Left colon (tissue), 2 donors: ENCODE data around the gene CRLF1. TPM values are rescaled to one million over a fixed set of nuclear protein-coding genes. Genes with fewer than 3 reads are reported as not detected.
"Not testable (repeated sequence)": the region's sequence is repeated elsewhere in the genome, so short reads cannot be mapped to it uniquely, and the experiment has no call there.

Experiments
- ATAC-seq: fragments of 200-7000 bp; cut with Tn5 transposase; one replicate; pipeline ENCODE4 v1.9.1; 2020; ENCODE audit warnings: mild to moderate bottlenecking, moderate library complexity
- DNase-seq, 2 donors: peaks; one replicate each; pipeline ENCODE4 v3.0.0-alpha.2; 2020
- intact Hi-C, 2 donors: fragments of 100-400 bp; cut with DNase I in 1 of 2; cut with micrococcal nuclease in 1 of 2; formaldehyde crosslinking; loops; one replicate each; pipeline versions ENCODE4 v1.11.2 to v1.14.0; 2022; cut with DNase I, micrococcal nuclease
- total RNA-seq, 2 donors: library from RNA; stranded (reverse); fragmentation: NEBNext Ultra II Directional; extraction: Animal tissue kit (Norgen Biotek cat#: 25700); gene quantifications; one replicate each; pipeline ENCODE4 v1.2.1, GENCODE V29; 2021
- donor health status: DM: no; HTN: no; CAD: no.
- donor health status: DM: yes; HTN: yes; CAD: no.

CRLF1 gene
- total RNA-seq, 2 donors from 2014 or later, result 1.3 to 2.4 TPM

GRCh38 chr19:18612051-18612771 is 5.6 kb upstream of the CRLF1 start:
- DNase-seq (no peak), ATAC-seq (no peak)
- intact Hi-C loops, result no loop called here

- ATAC-seq, result no peak
- intact Hi-C loops, result no loop called here
These were observed 4.9 kb upstream of the CRLF1 start for GRCh38 chr19:18611327-18612050.

GRCh38 chr19:18610556-18611326 is 4.1 kb upstream of the CRLF1 start:
- ATAC-seq (no peak), DNase-seq (no peak)
- intact Hi-C loops, result no loop called here

More at GRCh38 chr19:18611327-18612050, 4.9 kb upstream of the CRLF1 start:
- DNase-seq, result no peak

- DNase-seq, result no peak
- ATAC-seq, result no peak
- intact Hi-C loops, result no loop called here
These were observed 3.6 kb upstream of the CRLF1 start for GRCh38 chr19:18610245-18610555.

GRCh38 chr19:18609717-18610051 is 3.1 kb upstream of the CRLF1 start:
- intact Hi-C loops, result no loop called here
- DNase-seq (no peak), ATAC-seq (no peak)

- DNase-seq, result no peak
- intact Hi-C loops, result no loop called here
- ATAC-seq, result no peak
These were observed 2.5 kb upstream of the CRLF1 start for GRCh38 chr19:18608805-18609716.

GRCh38 chr19:18608102-18608804 is 1.7 kb upstream of the CRLF1 start:
- ATAC-seq (no peak), DNase-seq (no peak)
- intact Hi-C loops, result no loop called here

- DNase-seq, result no peak
- intact Hi-C loops, result no loop called here
- ATAC-seq, result no peak
These were observed 865 bp upstream of the CRLF1 start for GRCh38 chr19:18607226-18608101.

- DNase-seq (no peak), ATAC-seq (no peak)
- intact Hi-C loops, result no loop called here
These were observed 886 bp downstream of the CRLF1 start for GRCh38 chr19:18605546-18606280.

GRCh38 chr19:18605196-18605545 is 1.4 kb downstream of the CRLF1 start:
- intact Hi-C loops, result no loop called here

GRCh38 chr19:18604820-18605159 is 1.8 kb downstream of the CRLF1 start:
- DNase-seq (no peak), ATAC-seq (no peak)
- intact Hi-C loops, result no loop called here

More at GRCh38 chr19:18605196-18605545, 1.4 kb downstream of the CRLF1 start:
- no peak for DNase-seq
- ATAC-seq, result no peak

- DNase-seq (no peak), ATAC-seq (no peak)
- intact Hi-C loops, result no loop called here
These were observed 2.4 kb downstream of the CRLF1 start for GRCh38 chr19:18603958-18604819.

- intact Hi-C loops, result no loop called here
- no peak for DNase-seq
- no peak for ATAC-seq
These were observed 3.2 kb downstream of the CRLF1 start for GRCh38 chr19:18603255-18603957.

- intact Hi-C loops, result no loop called here
- DNase-seq (no peak), ATAC-seq (no peak)
These were observed 4.7 kb downstream of the CRLF1 start for GRCh38 chr19:18601875-18602274.

GRCh38 chr19:18600692-18601397 is 5.8 kb downstream of the CRLF1 start:
- intact Hi-C loops, DNase-seq, ATAC-seq: not testable (repeated sequence)
